ENCODE measurements around the gene PAX4.

PAX4 gene
- long read RNA-seq, result 0 reads

DNA sequence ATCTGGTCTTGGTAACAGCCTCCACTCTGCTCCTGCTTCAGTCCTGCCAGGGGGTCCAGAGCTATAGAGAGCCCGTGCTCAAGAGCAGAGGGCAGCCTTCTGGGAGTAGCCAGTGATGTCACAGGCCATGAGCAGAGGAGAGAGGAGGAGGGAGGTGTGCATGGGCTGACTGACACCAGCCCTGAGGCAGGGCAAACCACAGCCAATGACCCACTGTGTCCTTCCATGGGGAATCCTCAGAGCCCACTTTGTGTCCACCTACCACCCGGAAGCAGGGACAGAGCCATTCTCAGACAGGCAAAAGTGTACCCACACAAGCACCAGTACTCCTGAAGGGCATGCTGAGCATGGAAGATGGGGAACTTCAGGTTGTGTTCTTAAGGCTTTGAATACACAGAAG is at the start of gene PAX4:
Gene PAX4 (minus strand): TSS at position 101 of the 400 bp plus-strand sequence. CDS start 2,214 bp downstream, outside the sequence.
- DNase-seq (ENCODE audit: low read depth in 1 of 2, low spot score in 1 of 2), result no peak
- Histone ChIP-seq H3K27me3 (ENCODE audit: insufficient read depth, poor library complexity, severe bottlenecking) (peaks cover 49% of the 10 kb centered on the region), H3K4me3 (replicated peaks; ENCODE audit: insufficient read depth, low read length) (no peak within 1 kb of the TSS), H3K27ac (replicated peaks) (no peak within 1 kb of the TSS)
- no peak for TF ChIP-seq CTCF (IDR thresholded peaks at IDR 0.05; ENCODE audit: insufficient read depth, low read length)
- TF ChIP-seq GABPA (IDR thresholded peaks at IDR 0.05; ENCODE audit: low read depth), result no peak
- no peak for TF ChIP-seq REST (IDR thresholded peaks at IDR 0.05; ENCODE audit: insufficient replicate concordance, low read depth)
- TF ChIP-seq POLR2AphosphoS5 (IDR thresholded peaks at IDR 0.05; ENCODE audit: low read depth), result no peak
- TF ChIP-seq SPI1 (IDR thresholded peaks at IDR 0.05; ENCODE audit: borderline replicate concordance, low read depth), result no peak

DNA sequence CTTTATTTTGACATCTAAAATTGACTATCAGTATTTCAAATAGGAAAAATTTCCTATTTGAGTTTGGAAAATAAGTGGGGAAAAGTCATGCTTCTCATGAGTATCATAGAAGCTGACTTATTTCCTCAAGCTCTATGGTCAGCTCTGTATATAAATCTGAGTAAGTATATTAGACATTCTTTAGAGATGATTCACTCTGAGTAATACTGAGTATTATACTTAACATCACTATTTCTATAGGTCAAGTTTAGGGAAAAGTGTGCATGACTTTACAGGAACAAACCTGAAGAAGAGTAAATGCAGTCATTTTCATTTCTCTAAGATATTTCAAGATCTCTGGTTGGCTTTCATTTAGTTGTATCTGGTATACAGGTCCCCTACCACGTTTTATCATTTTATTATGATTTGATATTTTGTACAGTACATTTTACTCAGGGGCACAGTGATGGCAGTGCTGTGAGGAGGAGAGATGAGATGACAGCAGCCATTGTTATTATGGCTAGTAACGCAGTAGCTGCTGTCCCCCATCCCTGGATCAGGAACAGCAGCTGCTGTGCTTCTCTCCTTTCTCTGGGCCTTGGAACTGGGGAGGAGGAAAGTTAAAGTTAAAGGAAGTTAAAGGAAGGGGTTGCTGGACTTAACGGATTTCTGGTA is 49.2 kb upstream of the PAX4 start:
- no peak for TF ChIP-seq POLR2AphosphoS5 (IDR thresholded peaks at IDR 0.05; ENCODE audit: low read depth)
- no peak for TF ChIP-seq REST (IDR thresholded peaks at IDR 0.05; ENCODE audit: insufficient replicate concordance, low read depth)
- TF ChIP-seq SPI1 (IDR thresholded peaks at IDR 0.05; ENCODE audit: borderline replicate concordance, low read depth), result no peak
- no peak for TF ChIP-seq GABPA (IDR thresholded peaks at IDR 0.05; ENCODE audit: low read depth)
- TF ChIP-seq CTCF (IDR thresholded peaks at IDR 0.05; ENCODE audit: insufficient read depth, low read length), result no peak
- no peak for DNase-seq (ENCODE audit: low read depth in 1 of 2, low spot score in 1 of 2)
- Histone ChIP-seq H3K4me3 (replicated peaks; ENCODE audit: insufficient read depth, low read length) (no peak overlapping the region), H3K27me3 (ENCODE audit: insufficient read depth, poor library complexity, severe bottlenecking) (no peaks in the 10 kb centered on the region), H3K27ac (replicated peaks) (no peak overlapping the region)

DNA sequence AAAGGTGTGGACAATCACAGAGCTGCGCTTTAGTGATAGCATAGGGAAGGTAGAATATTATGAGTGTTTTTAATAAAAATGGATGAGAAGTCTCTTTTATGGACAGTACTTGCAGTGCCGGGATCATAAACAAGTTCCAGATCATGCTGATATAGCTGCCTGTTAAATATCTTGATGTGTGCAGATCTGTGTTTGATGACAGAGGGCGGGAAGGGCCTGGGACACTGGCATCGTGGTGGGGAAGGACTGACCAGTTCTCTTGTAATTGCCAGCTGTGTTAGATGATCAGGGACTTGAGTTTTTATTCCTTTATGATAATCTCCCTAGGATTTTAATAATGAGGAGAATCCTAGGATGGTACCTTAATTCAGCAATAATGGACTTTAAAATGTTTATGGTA is 48.7 kb upstream of the PAX4 start:
- Histone ChIP-seq H3K4me3 (replicated peaks; ENCODE audit: insufficient read depth, low read length) (no peak overlapping the region), H3K27ac (replicated peaks) (no peak overlapping the region), H3K27me3 (ENCODE audit: insufficient read depth, poor library complexity, severe bottlenecking) (no peaks in the 10 kb centered on the region)
- no peak for TF ChIP-seq REST (IDR thresholded peaks at IDR 0.05; ENCODE audit: insufficient replicate concordance, low read depth)
- TF ChIP-seq SPI1 (IDR thresholded peaks at IDR 0.05; ENCODE audit: borderline replicate concordance, low read depth), result no peak
- no peak for TF ChIP-seq CTCF (IDR thresholded peaks at IDR 0.05; ENCODE audit: insufficient read depth, low read length)
- no peak for TF ChIP-seq POLR2AphosphoS5 (IDR thresholded peaks at IDR 0.05; ENCODE audit: low read depth)
- no peak for TF ChIP-seq GABPA (IDR thresholded peaks at IDR 0.05; ENCODE audit: low read depth)
- no peak for DNase-seq (ENCODE audit: low read depth in 1 of 2, low spot score in 1 of 2)
